ENCODE measurements around the gene RTP4. TPM values are rescaled to one million over a fixed set of nuclear protein-coding genes. Genes with fewer than 3 reads are reported as not detected.

The RTP4 gene
- 0.19 and 0.78 TPM in 2 replicates for total RNA-seq (2014; rRNA removed; shearing (Covaris generic))

DNA sequence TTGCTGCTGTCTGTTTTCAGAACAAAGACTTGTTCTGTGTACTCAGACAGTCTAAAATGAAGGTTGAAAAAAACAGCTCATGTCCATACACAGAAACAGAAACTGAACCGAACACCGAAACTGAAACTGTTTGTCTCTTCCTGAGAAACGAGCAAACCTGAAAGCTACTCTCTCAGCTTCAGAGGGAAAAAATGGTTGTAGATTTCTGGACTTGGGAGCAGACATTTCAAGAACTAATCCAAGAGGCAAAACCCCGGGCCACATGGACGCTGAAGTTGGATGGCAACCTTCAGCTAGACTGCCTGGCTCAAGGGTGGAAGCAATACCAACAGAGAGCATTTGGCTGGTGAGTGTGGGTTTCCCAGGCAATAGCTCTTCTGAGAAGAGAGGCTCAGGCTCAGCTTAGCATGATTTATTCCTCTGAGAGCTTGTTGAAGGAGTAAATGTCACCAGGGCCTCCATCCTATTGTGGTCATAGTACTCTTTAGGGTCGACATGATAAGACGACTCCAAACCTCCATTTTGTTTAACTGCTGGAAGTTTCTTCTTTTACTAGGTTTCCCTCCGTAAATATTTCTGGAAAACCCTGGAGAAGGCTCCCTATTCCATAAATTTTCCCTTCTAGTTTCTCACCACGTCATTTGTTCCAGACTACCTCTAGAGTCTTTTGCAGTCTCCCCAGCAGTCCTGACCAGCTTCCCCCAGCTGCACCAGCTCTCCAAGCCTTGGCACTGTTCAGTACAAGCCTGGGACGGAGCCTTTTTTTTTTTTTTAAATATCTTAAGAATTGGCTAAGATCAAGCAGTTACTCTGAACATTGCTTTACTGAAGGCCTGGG lies at the start of gene RTP4:
RTP4 (plus strand) TSS at position 135 of the 838 bp plus-strand sequence; CDS start at position 192, 57 bp downstream.
- DNase-seq (ENCODE audit: low spot score): peak; percentile 18

- peak; percentile 54 for DNase-seq (ENCODE audit: low spot score)
Observed at GRCh38 chr3:187318819-187319616, 49.2 kb upstream of the RTP4 start.

DNA sequence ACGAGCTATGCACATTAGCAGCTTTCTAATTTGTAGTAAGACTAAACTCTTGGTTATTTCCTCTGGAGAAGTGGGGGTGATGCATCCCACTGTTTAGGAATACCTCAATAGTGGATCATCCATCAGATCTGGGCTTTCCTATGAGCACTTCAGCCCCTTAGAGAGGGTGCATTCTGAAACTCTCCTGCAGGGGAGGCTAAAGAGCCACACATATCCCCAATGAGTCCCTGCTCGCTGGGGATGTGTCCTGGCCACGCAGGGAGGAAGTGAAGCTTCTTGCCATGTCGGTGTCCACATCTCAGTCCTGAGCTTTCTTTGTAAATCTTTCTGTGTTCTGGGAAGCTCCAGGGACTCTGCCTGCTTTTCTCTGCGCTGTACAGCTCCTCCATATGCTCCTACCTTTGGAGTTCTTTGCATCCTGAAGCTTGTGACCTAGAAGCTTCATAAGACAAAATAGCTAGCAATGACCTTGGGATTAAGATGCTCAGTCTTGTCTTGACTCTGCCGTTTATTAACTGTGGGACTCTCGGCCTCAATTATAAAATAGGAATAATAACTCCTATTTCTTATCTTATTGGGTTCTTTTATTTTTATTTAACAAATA lies 48.4 kb upstream of the RTP4 start:
- peak; percentile 77 for DNase-seq (ENCODE audit: low spot score)

- no peak for DNase-seq (ENCODE audit: low spot score)
Observed at GRCh38 chr3:187321766-187322165, 46.4 kb upstream of the RTP4 start.

DNA sequence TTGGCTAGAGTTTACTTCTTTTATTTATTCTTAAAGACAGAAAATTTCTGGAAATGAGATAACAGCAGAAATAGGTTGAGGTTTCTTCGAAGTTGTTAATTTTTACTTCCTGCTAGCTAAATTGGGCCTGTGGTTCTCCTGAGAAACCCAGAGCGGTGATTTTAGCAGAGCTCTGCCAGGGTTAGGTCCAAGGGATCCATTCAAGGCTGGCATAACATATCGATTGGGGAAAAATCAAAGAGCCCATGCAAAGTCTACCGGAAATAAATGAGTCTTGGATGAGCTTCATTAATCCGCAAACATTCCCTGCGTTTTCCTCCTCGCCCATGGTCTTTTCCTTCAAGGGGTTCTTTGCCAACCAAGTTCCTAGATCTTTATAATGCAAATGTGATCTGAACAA lies 45.9 kb upstream of the RTP4 start:
- no peak for DNase-seq (ENCODE audit: low spot score)

DNA sequence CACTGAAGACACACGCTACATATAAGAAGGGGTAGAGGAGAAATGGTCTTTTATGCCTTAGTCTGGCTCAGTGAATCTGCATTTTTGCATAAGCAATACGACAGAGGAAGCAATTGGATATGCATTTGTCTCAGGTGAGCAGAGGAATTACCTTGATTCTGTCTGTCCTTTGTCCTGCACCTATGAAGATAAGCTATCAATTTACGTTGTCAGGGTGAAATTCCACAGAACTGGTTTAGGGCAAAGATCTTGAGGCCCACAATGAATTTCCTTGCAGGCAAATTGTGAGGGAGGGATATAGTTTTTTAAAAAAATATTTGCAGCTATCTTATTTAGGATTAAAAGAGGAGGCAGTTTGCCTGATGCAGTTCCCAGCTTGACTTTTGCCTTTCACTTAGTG lies 45.1 kb upstream of the RTP4 start:
- DNase-seq (ENCODE audit: low spot score): no peak

GRCh38 chr3:187325632-187326031 lies 42.6 kb upstream of the RTP4 start:
- DNase-seq (ENCODE audit: low spot score): no peak

GRCh38 chr3:187327845-187328244 lies 40.3 kb upstream of the RTP4 start:
- no peak for DNase-seq (ENCODE audit: low spot score)

- no peak for DNase-seq (ENCODE audit: low spot score)
Observed at GRCh38 chr3:187328691-187329090, 39.5 kb upstream of the RTP4 start.

GRCh38 chr3:187334904-187335303 lies 33.3 kb upstream of the RTP4 start:
- DNase-seq (ENCODE audit: low spot score): no peak

GRCh38 chr3:187336322-187336721 lies 31.9 kb upstream of the RTP4 start:
- DNase-seq (ENCODE audit: low spot score): no peak

DNA sequence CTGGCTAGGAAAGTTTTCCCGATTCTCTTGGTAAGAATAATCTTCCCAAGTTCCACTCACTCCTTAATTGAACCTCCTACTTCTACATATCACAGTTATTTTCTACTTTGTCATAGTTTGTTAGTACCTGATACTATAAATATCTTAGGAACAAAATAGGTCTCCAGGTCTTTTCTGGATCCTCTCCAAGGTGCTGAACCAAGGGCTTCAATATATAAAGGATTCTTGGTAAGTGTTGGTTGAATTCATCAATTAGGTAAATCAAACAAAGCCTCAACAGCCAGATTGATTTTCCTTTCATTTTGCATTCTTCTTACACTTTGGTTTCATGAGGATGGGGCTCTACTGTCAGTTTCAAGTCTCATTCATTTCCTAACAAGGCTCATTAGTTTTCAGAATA lies 27.6 kb upstream of the RTP4 start:
- DNase-seq (ENCODE audit: low spot score): no peak

- DNase-seq (ENCODE audit: low spot score): no peak
Observed at GRCh38 chr3:187342255-187342654, 25.9 kb upstream of the RTP4 start.

DNA sequence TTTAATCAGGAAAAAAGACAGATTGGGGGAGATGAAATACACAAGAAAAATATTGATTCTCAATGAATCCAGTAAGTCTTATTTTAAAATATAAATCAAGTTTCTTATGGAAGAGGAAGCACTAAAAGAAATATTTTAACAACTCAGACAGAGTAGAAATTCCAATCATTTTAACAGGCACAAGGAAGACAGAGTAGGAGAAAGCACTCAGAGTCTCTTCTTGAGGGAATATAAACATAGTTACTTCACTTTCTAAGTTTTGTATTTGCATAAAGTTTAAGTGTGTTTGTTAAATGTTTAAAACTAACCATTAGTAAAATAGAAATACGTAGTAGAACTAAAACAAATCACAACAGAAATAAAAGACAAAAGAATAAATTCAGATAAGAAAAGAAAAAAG lies 24.5 kb upstream of the RTP4 start:
- no peak for DNase-seq (ENCODE audit: low spot score)

DNA sequence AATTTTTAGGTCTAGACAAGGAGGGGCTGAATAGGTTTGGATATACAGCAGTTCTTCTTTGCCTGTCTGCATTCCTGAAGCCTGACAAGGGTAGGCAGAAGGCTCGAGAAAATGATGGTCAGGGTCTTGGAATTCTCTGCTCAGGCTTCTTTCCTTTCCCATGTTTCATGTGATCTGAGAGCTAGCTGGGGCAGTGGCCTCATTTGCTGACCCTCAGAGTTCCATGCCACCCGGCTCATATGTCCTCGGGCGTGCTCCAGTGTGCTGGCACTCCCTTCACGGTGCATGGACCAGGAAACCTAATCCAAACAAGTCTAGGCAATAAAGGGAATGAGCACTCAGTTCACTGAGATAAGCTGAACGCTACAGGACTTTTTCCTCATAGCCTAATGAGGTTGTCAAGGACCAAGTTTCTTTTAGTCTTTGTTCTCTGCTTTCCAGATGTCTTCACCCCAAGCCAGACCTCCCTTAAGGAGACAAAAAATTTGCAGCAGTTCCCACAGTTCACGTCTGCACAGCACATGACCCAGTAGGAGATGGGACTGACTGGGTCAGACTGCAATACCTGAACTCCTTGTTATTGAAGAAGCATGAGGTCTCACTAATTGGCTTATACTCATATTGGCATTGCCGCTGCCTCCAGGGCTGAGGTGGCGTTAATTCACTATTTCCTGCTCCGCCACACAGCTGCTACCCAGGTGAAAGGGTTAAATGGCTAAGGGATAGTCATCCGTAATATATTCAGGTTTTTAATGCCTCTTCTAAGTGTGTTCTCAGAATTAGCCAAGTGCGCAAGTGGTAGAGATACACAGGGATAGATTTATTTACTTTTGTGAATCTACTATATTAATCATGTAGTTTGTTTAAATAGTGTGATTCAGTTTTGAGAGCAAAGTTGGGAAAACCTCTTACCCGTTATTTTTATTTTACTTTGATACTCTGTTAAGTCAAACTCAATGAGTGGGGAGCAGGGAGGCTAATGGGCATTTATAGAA lies 15.3 kb upstream of the RTP4 start:
- DNase-seq (ENCODE audit: low spot score): no peak

- no peak for DNase-seq (ENCODE audit: low spot score)
Observed at GRCh38 chr3:187358068-187358467, 10.1 kb upstream of the RTP4 start.

- no peak for DNase-seq (ENCODE audit: low spot score)
Observed at GRCh38 chr3:187359798-187360486, 8.2 kb upstream of the RTP4 start.

DNA sequence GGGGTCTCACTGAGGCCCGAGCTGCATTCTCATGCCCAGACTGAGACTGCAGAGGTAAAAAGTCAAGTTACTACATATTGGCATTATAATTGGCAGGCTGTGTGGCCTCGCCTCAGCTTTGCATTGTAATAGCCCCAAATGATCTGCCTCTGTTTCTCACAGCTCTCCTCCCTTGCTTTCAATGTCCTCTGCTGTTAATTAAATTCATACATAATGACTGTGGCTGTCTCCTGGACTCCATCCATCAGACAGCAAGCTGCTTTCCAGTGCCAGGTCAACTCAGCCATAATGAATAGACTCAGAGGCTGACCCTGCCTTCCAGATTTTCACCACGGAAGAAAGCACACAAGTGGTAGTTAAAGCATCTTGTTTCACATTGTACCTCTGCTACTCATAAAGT lies 7.6 kb upstream of the RTP4 start:
- no peak for DNase-seq (ENCODE audit: low spot score)

DNA sequence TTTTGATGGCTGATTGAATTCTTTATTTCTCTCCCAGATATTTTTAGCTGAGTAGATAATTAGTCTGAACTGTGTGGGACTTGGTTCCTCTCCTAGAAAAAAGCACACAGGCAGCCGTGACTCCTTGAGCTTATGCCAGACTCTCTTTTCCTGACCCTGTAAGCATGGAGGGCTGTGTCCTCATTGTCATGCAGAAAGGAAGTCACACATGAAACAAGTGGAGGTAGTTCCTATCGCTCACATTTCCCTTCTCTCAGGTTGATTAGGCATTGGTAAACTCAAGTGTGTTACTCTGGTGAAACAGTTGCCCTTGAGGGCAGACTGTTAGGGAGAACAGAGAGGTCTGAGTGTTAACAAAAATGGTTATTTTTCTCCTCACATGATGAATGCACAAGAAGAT lies 6.3 kb upstream of the RTP4 start:
- no peak for DNase-seq (ENCODE audit: low spot score)

DNA sequence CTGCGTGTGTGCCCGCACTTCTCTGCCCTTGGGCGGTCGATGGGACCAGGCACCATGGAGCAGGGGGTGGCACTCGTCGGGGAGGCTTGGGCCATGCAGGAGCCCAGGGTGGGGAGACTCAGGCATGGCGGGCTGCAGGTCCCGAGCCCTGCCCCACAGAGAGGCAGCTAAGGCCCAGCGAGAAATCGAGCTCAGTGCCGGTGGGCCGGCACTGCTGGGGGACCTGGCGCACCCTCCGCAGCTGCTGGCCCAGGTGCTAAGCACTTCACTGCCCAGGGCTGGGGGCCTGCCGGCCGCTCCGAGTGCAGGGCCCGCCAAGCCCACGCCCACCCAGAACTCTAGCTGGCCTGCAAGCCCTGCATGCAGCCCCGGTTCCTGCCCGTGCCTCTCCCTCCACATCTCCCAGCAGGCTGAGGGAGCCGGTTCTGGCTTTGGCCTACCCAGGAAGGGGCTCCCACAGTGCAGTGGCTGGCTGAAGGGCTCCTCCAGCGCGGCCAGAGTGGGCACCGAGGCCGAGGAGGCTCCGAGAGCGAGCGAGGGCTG lies 553 bp upstream of the RTP4 start:
- no peak for DNase-seq (ENCODE audit: low spot score)

DNA sequence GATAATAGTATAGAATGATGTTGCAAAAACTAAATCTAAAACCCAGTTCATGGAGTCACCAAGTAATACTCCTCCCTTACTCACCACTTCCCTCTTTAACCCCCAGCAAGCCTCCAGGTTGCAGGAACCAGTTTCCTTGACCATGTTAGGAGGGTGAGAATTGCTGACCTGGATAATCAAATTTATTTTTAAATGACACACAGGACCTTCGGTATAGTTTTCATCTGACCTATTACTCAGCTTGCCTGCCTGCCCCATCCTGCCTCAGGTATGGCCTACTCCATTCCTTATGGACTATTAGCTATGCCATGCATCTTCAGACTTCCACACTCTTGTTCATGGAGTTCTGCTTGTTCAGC lies 883 bp downstream of the RTP4 start:
- DNase-seq (ENCODE audit: low spot score): no peak
